HG03378 (cell line): ENCODE results near the gene ENHO.

Source experiments
- ATAC-seq: cut with Tn5 transposase; IDR thresholded peaks from one replicate; pipeline ENCODE4 v1.9.1; 2021; ENCODE audit warnings: mild to moderate bottlenecking, moderate library complexity; ENCODE audit not compliant: unreplicated experiment

The ENHO gene

GRCh38 chr9:34555936-34556525, 33.2 kb upstream of the ENHO start:
- no peak for ATAC-seq

- no peak for ATAC-seq
These were observed 32.7 kb upstream of the ENHO start for GRCh38 chr9:34555500-34555899.

- no peak for ATAC-seq
These were observed 32.2 kb upstream of the ENHO start for GRCh38 chr9:34555002-34555348.

- ATAC-seq: no peak
These were observed 31.6 kb upstream of the ENHO start for GRCh38 chr9:34554211-34555001.

GRCh38 chr9:34553511-34554021, 30.8 kb upstream of the ENHO start:
- no peak for ATAC-seq

- no peak for ATAC-seq
These were observed 30.2 kb upstream of the ENHO start for GRCh38 chr9:34552986-34553385.

- ATAC-seq: no peak
These were observed 29.8 kb upstream of the ENHO start for GRCh38 chr9:34552606-34552981.

- ATAC-seq: no peak
These were observed 29.2 kb upstream of the ENHO start for GRCh38 chr9:34551751-34552605.

GRCh38 chr9:34550681-34551270, 28.0 kb upstream of the ENHO start:
- no peak for ATAC-seq

GRCh38 chr9:34550016-34550680, 27.4 kb upstream of the ENHO start:
- ATAC-seq: no peak

GRCh38 chr9:34549407-34549732, 26.6 kb upstream of the ENHO start:
- no peak for ATAC-seq

- no peak for ATAC-seq
These were observed 25.3 kb upstream of the ENHO start for GRCh38 chr9:34547960-34548611.

GRCh38 chr9:34546834-34547827, 24.3 kb upstream of the ENHO start:
- no peak for ATAC-seq

- no peak for ATAC-seq
These were observed 23.5 kb upstream of the ENHO start for GRCh38 chr9:34546102-34546833.

GRCh38 chr9:34545497-34545896, 22.7 kb upstream of the ENHO start:
- ATAC-seq: no peak

- no peak for ATAC-seq
These were observed 21.2 kb upstream of the ENHO start for GRCh38 chr9:34544035-34544434.

GRCh38 chr9:34541540-34541939, 18.8 kb upstream of the ENHO start:
- ATAC-seq: no peak

GRCh38 chr9:34540827-34541226, 18.0 kb upstream of the ENHO start:
- ATAC-seq: no peak

- ATAC-seq: no peak
These were observed 13.9 kb upstream of the ENHO start for GRCh38 chr9:34536685-34537084.
